Kidney (tissue), 14 donors: ENCODE data around the gene SPTBN5. TPM values are rescaled to one million over a fixed set of nuclear protein-coding genes. Genes with fewer than 3 reads are reported as not detected.
A peak's percentile ranks its signal among the peaks of the same experiment; 100 is the strongest.

Source experiments
- DNase-seq, 5 donors: peaks; one replicate each; pipeline ENCODE4 v3.0.0-alpha.2; 2013 to 2020
- FAIRE-seq: peaks from 2 replicates; lab custom pipeline; 2012; peaks lifted over from hg19 to GRCh38; lab: Jason Lieb, UNC
- H3K27ac ChIP-seq, 2 donors: one replicate each; pipeline ENCODE4 v1.7.0; 2013; ENCODE audit warnings: low read depth in 2 of 2, low read length in 2 of 2, inconsistent platforms in 1 of 2
- H3K27me3 ChIP-seq: one replicate; pipeline ENCODE4 v1.7.1; 2013; ENCODE audit warnings: low read length, inconsistent platforms; ENCODE audit not compliant: control insufficient read depth, insufficient read depth
- H3K36me3 ChIP-seq, 3 donors: one replicate each; pipeline versions ENCODE4 v1.7.0 to v1.7.1; 2013; ENCODE audit warnings: low read length in 3 of 3, control low read depth in 1 of 3, inconsistent platforms in 1 of 3; ENCODE audit not compliant: insufficient read depth in 3 of 3, control insufficient read depth in 2 of 3
- H3K4me1 ChIP-seq, 3 donors: one replicate each; pipeline versions ENCODE4 v1.7.0 to v1.7.1; 2013; ENCODE audit warnings: low read length in 3 of 3, inconsistent platforms in 1 of 3, low read depth in 1 of 3; ENCODE audit not compliant: control insufficient read depth in 2 of 3, insufficient read depth in 2 of 3
- H3K4me3 ChIP-seq, 3 donors: one replicate each; pipeline versions ENCODE4 v1.7.0 to v1.8.1; 2013; ENCODE audit warnings: low read length in 3 of 3, control low read depth in 1 of 3, inconsistent platforms in 1 of 3
- H3K9ac ChIP-seq, 3 donors: one replicate each; pipeline versions ENCODE4 v1.7.0 to v1.7.1; 2013; ENCODE audit warnings: low read length in 3 of 3, control low read depth in 1 of 3, inconsistent platforms in 1 of 3
- H3K9me3 ChIP-seq, 3 donors: one replicate each; pipeline versions ENCODE4 v1.7.0 to v1.7.1; 2013; ENCODE audit warnings: low read length in 3 of 3, control low read depth in 1 of 3, inconsistent platforms in 1 of 3; ENCODE audit not compliant: control insufficient read depth in 2 of 3, insufficient read depth in 1 of 3
- CTCF ChIP-seq: IDR thresholded peaks from 3 replicates; pipeline ENCODE4 v1.5.1; 2012; ENCODE audit warnings: mild to moderate bottlenecking, moderate library complexity, borderline replicate concordance; ENCODE audit not compliant: insufficient read depth; ENCODE audit errors: extremely low read depth
- intact Hi-C: fragments of 100-400 bp; cut with DNase I; formaldehyde crosslinking; loops from one replicate; pipeline ENCODE4 v1.11.1; 2022
- polyA plus RNA-seq: library from polyadenylated mRNA; stranded (reverse); fragments of 350-450 nt; fragmentation: Illumina TruSeq; extraction: RNeasy Lipid Tissue Mini Kit (QIAGEN cat#74804); gene quantifications from one replicate; pipeline ENCODE4 v1.2.3, GENCODE V29; 2014; ENCODE audit warnings: low read depth, low replicate concordance; ENCODE audit not compliant: insufficient read depth
- total RNA-seq: library from RNA; stranded (reverse); fragmentation: NEBNext Ultra II Directional; extraction: Animal tissue kit (Norgen Biotek cat#: 25700); gene quantifications from one replicate; pipeline ENCODE4 v1.2.1, GENCODE V29; 2021
- donor health status: control.
- donor health status: control.
- donor health status: control.
- donor health status: control.
- donor health status: control.
- donor health status: DM: yes; HTN: yes; CAD: no.
- donor health status: Normal renal cell carcinoma (clear cell type).

Gene SPTBN5
- total and polyA plus RNA-seq, 2 donors from 2014 or later = 1.2 to 2.6 TPM

DNA sequence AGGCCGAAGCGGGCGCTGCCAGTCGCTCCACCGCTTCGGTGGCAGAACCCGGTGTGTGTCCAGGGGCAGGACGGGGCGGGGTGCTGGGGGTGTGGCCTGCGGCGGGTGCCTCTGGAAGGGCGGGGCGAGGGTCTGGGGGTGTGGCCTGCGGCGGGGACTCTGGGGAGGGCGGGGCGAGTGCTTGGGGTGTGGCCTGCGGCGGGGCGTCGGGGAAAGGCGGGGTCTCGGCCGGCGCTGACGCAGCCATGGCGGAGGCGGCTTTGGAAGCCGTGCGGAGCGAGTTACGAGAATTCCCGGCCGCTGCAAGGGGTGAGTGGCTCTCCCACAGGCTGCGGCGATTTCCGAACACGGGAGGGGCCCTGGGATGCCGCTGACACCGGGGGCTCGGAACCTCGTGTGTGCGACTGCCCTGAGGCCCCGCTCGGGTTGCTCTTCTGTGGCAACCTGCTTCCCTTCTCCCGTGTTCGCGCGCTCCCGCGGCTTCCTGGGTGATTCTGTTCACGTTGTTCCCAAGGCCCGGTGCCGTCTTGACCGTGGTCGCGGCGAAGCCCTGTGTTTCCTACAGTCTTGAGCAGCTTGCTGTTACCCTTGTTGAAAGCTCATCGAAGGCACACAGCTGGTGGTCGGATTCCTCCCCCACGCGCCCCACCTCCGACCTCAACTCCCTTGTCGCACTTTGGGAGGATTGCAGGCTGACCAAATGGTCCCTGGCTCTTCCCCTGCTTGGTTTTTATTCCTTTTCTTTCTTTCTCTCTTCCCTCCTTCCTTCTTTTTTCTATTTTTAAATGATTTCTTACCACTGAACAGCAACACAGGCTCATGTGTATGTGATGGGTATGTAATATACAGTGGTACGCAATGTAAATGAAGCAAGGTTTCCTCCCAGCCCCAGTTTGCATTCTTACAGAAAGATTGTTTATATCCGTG lies 65.7 kb downstream of the SPTBN5 start, which contains the start of gene JMJD7:
Gene JMJD7, plus strand, starts transcription at position 213 of the 927 bp plus-strand sequence. Its CDS starts 33 bp downstream, at position 246.
- intact Hi-C loops = no loop called here
- FAIRE-seq (no peak), DNase-seq (peak; percentile 94 to 98 (median 97))
- Histone ChIP-seq H3K4me3 (peak within 1 kb of the TSS; percentile 78 to 86 (median 82)), H3K36me3 (peaks cover 0 to 9% (median 0%) of the 10 kb centered on the region in 3 donors), H3K4me1 (peaks cover 0 to 6% (median 2%) of the 10 kb centered on the region in 3 donors), H3K27ac (peak within 1 kb of the TSS; percentile 47 to 59), H3K27me3 (no peaks in the 10 kb centered on the region), H3K9me3 (no peaks in the 10 kb centered on the region), H3K9ac (peak within 1 kb of the TSS; percentile 24 to 77 (median 77))
- no peak for TF ChIP-seq CTCF

DNA sequence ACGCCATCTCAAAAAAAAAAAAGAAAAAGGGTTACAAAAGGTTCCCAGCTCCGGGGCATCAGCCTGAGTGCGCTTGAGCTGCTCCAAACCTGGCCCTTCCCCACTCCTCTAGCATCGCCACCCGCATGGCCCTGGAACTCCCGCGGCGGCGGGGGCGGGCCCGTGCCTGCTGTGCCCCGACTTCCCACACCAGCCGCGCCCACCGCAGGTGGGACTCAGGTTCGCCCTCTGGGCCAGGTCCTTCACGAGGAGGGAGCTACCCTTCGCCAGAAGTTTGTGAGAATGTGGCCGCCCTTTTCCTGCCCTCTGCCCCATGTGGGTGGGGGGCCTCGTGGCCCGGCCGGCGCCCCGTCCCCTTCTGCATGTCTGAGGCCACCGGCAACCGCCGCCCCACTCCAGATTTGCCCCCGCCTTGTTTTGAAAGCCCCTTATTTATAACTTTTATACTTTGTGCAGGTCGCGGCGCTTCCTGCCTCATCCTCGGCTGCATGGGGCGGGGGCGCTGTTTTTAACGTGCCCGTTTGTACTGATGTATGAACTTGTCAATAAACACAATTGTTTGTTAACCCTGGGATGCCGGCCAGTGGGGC lies 66.5 kb downstream of the SPTBN5 start:
- FAIRE-seq = no peak

More for the DNA sequence above, 66.5 kb downstream of the SPTBN5 start:
- DNase-seq = peak in 3 of 5 donors; percentile 32 to 61 (median 38)
- Histone ChIP-seq H3K36me3 (peaks cover 0 to 12% (median 5%) of the 10 kb centered on the region in 3 donors), H3K27ac (no peak overlapping the region), H3K9me3 (no peaks in the 10 kb centered on the region), H3K4me1 (peaks cover 0 to 6% (median 2%) of the 10 kb centered on the region in 3 donors), H3K27me3 (no peaks in the 10 kb centered on the region), H3K9ac (peak overlapping the region in 1 of 3 donors; percentile 24), H3K4me3 (peak overlapping the region; percentile 33 to 59 (median 34))
- no peak for TF ChIP-seq CTCF
- intact Hi-C loops = no loop called here
